Left ventricle myocardium superior (tissue), 1 donor: ENCODE results near the gene NFE2L3. TPM values are rescaled to one million over a fixed set of nuclear protein-coding genes. Genes with fewer than 3 reads are reported as not detected.
A peak's percentile ranks its signal among the peaks of the same experiment; 100 is the strongest.
"Not testable (repeated sequence)": the region's sequence is repeated elsewhere in the genome, so short reads cannot be mapped to it uniquely, and the experiment has no call there.

Experiments used
- ATAC-seq: fragments of 200-7000 bp; cut with Tn5 transposase; one replicate; pipeline ENCODE4 v1.9.1; 2020; ENCODE audit warnings: mild to moderate bottlenecking, moderate library complexity
- DNase-seq: peaks from one replicate; pipeline ENCODE4 v3.0.0-alpha.2; 2020
- intact Hi-C: fragments of 100-400 bp; cut with micrococcal nuclease; formaldehyde crosslinking; loops from one replicate; pipeline ENCODE4 v1.11.0; 2022
- total RNA-seq: library from RNA; stranded (reverse); fragmentation: NEBNext Ultra II Directional; extraction: Animal tissue kit (Norgen Biotek cat#: 25700); gene quantifications from one replicate; pipeline ENCODE4 v1.2.1, GENCODE V29; 2021
- donor health status: DM: no; HTN: yes; CAD: no; lungs with severe emphysema.

The NFE2L3 gene
- total RNA-seq, 1 donor from 2014 or later = 0.94 TPM

GRCh38 chr7:26144184-26145080 is 7.6 kb upstream of the NFE2L3 start:
- no peak for ATAC-seq
- intact Hi-C loops = no loop called here
- DNase-seq = no peak

- DNase-seq (no peak), ATAC-seq (no peak)
- intact Hi-C loops = no loop called here
Measured at GRCh38 chr7:26145238-26145637, 6.8 kb upstream of the NFE2L3 start.

- ATAC-seq (no peak), DNase-seq (no peak)
Measured at GRCh38 chr7:26147030-26147429, 5.0 kb upstream of the NFE2L3 start.

GRCh38 chr7:26147646-26148306 is 4.2 kb upstream of the NFE2L3 start:
- DNase-seq, intact Hi-C loops, ATAC-seq: not testable (repeated sequence)

More at GRCh38 chr7:26147030-26147429, 5.0 kb upstream of the NFE2L3 start:
- intact Hi-C loops = no loop called here

GRCh38 chr7:26148307-26148700 is 3.7 kb upstream of the NFE2L3 start:
- ATAC-seq, DNase-seq, intact Hi-C loops: not testable (repeated sequence)

- intact Hi-C loops = no loop called here
- DNase-seq (no peak), ATAC-seq (no peak)
Measured at GRCh38 chr7:26149391-26149977, 2.5 kb upstream of the NFE2L3 start.

- DNase-seq (no peak), ATAC-seq (no peak)
- intact Hi-C loops = no loop called here
Measured at GRCh38 chr7:26151096-26151495, 902 bp upstream of the NFE2L3 start.

GRCh38 chr7:26151650-26151952 is 397 bp upstream of the NFE2L3 start:
- ATAC-seq (no peak), DNase-seq (no peak)
- intact Hi-C loops = no loop called here

GRCh38 chr7:26152782-26153240 is 813 bp downstream of the NFE2L3 start:
- DNase-seq, intact Hi-C loops, ATAC-seq: not testable (repeated sequence)

- ATAC-seq (no peak), DNase-seq (no peak)
- intact Hi-C loops = no loop called here
Measured at GRCh38 chr7:26153241-26153822, 1.3 kb downstream of the NFE2L3 start.

- no peak for DNase-seq
- ATAC-seq = peak; percentile 43
- intact Hi-C loops = no loop called here
Measured at GRCh38 chr7:26153823-26154783, 2.1 kb downstream of the NFE2L3 start.

- no peak for ATAC-seq
- intact Hi-C loops = no loop called here
Measured at GRCh38 chr7:26155531-26156375, 3.8 kb downstream of the NFE2L3 start.

GRCh38 chr7:26156451-26157420 is 4.7 kb downstream of the NFE2L3 start:
- intact Hi-C loops = no loop called here
- DNase-seq (no peak), ATAC-seq (no peak)

More at GRCh38 chr7:26155531-26156375, 3.8 kb downstream of the NFE2L3 start:
- DNase-seq = no peak

GRCh38 chr7:26157520-26158105 is 5.6 kb downstream of the NFE2L3 start:
- ATAC-seq (no peak), DNase-seq (no peak)
- intact Hi-C loops = no loop called here

- DNase-seq (no peak), ATAC-seq (no peak)
- intact Hi-C loops = no loop called here
Measured at GRCh38 chr7:26159243-26159642, 7.2 kb downstream of the NFE2L3 start.

- DNase-seq (no peak), ATAC-seq (no peak)
- intact Hi-C loops = no loop called here
Measured at GRCh38 chr7:26160896-26161295, 8.9 kb downstream of the NFE2L3 start.
